Fibroblast of mammary gland (primary cell): ENCODE data around the gene MBP.

Experiments used
- DNase-seq: peaks from one replicate; pipeline ENCODE4 v3.0.0-alpha.2; 2010; ENCODE audit warnings: low read depth
- H3K4me3 ChIP-seq: 2 replicates; pipeline ENCODE4 v1.5.1; 2011; ENCODE audit warnings: low read depth, mild to moderate bottlenecking, low read length, moderate library complexity; ENCODE audit not compliant: control insufficient read depth
- TF ChIP-seq, protein P1 (sequence below): conservative IDR thresholded peaks from 2 replicates; pipeline ENCODE4 v1.5.1; 2011; ENCODE audit warnings: low read depth, low read length, inconsistent platforms; ENCODE audit not compliant: control insufficient read depth, insufficient read depth

Gene MBP

GRCh38 chr18:77004555-77005380 is 127.8 kb downstream of the MBP start:
- DNase-seq = no peak
- H3K4me3 ChIP-seq = no peak overlapping the region
- TF ChIP-seq, protein P1, sequence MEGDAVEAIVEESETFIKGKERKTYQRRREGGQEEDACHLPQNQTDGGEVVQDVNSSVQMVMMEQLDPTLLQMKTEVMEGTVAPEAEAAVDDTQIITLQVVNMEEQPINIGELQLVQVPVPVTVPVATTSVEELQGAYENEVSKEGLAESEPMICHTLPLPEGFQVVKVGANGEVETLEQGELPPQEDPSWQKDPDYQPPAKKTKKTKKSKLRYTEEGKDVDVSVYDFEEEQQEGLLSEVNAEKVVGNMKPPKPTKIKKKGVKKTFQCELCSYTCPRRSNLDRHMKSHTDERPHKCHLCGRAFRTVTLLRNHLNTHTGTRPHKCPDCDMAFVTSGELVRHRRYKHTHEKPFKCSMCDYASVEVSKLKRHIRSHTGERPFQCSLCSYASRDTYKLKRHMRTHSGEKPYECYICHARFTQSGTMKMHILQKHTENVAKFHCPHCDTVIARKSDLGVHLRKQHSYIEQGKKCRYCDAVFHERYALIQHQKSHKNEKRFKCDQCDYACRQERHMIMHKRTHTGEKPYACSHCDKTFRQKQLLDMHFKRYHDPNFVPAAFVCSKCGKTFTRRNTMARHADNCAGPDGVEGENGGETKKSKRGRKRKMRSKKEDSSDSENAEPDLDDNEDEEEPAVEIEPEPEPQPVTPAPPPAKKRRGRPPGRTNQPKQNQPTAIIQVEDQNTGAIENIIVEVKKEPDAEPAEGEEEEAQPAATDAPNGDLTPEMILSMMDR = no peak

- no peak for DNase-seq
- TF ChIP-seq, protein P1 = no peak
- no peak overlapping the region for H3K4me3 ChIP-seq
These were observed 129.3 kb downstream of the MBP start for GRCh38 chr18:77003316-77003715.

DNA sequence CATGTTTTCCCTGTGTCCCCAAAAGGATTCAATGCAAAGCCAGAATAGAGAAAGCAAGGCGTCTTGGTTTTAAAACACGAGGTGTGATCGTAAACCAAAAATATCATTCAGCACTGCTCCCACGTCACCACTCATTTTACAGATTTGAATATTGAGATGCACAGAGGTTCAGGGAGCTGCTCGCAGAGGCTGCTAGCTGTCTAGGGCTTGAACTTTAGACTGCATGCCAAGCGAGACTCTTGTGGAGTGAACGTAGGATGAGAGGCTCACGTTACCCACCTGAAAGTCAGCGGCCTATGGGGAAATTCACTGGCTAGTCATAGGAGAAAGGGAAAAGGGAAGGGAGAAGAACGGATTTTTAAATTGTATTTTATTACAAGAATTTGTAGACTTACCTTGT is 130.1 kb downstream of the MBP start:
- H3K4me3 ChIP-seq = no peak overlapping the region
- TF ChIP-seq, protein P1 = no peak
- no peak for DNase-seq

DNA sequence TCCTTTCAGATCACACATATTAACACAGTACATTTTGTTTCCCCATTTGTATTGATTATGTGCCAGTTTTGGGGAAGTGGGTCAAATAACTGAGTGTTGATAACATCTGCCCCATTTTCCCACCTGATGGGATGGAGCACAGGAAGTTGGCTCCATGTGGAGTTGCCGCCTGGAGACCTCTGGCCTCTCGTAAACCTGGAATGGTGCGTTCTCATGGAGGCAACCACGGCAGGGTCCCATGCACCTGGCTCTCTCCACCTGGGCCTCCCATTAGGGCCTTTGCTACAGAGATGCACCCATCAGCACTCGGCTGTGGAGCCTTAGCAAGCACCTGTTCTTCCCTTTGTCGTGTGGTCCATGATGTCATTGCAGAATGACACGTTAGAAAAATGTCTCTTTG is 130.6 kb downstream of the MBP start:
- TF ChIP-seq, protein P1 = no peak
- H3K4me3 ChIP-seq = no peak overlapping the region
- no peak for DNase-seq

DNA sequence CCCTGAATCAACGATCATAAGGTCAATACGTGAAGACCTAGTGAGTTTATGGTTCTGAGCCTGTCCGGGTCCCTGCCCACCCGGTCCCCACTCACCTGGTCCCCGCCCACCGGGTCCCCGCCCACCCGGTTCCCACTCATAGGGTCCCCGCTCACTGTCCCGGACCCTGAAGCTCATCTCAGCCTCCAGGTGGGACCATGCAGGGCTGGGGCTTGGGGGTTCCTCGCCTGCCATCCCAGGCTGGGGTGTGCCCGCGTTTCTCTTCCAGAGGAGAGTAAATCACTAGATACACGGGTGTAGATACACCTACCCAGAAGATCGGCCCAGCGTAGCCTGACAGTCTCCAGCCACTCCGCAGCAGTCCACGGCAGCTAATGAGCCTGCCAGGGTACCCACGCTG is 131.5 kb downstream of the MBP start:
- TF ChIP-seq, protein P1 = no peak
- DNase-seq = no peak
- H3K4me3 ChIP-seq = no peak overlapping the region

GRCh38 chr18:77000527-77000926 is 132.1 kb downstream of the MBP start:
- DNase-seq = peak; percentile 41
- TF ChIP-seq, protein P1 = peak; percentile 98
- H3K4me3 ChIP-seq = peak overlapping the region; percentile 29

- TF ChIP-seq, protein P1 = no peak
- H3K4me3 ChIP-seq = no peak overlapping the region
- DNase-seq = no peak
These were observed 133.5 kb downstream of the MBP start for GRCh38 chr18:76999077-76999476.
